DLD1 (cell line): ENCODE results near the gene STXBP5.

Experiments
- in situ Hi-C: cut with HindIII; loops from 2 replicates; pipeline ENCODE4 v1.10.0; 2017; ENCODE audit warnings: low sequenced_read_pairs

Gene STXBP5

DNA sequence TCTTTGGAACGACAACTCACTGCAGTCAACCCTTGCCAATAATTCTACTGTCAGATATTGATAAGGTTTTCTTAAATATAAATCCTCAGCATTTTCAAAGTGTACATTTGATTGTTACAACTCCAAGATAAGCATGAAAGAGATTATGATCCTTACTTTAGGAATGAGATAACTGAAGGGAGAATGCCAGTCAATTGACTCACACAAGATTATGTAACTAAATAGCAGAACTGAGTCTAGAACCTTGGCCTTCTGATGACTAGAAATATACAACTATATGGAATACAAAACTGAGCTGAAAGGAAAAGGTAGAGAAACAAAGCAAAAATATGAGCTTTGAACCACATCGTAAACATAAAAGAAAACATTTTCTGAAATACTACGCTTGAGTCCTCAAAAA lies 26.9 kb upstream of the STXBP5 start:
- in situ Hi-C loops: loop anchor here (25.0 kb wide), 1 partner anchor 265 kb away; no protein-coding TSS in a partner anchor

DNA sequence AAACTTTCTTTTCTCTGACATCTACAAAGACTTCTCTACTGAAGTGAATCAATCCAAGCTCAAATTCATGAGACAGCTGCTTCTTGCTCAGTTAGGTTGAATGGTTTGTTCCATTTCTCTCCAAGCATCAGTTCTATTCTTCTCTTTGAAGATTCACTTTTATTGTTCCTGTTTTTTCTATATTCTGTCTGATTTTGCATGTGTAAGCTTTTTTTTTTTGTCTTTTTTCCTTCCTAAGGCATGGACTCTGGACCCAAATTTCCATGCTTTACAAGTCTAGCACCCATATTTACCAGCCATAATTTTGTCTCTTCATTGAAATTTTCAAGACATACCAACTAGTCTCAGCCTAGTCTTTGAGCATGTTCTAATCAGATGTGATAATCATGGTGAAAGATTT lies 25.9 kb upstream of the STXBP5 start:
- in situ Hi-C loops: loop anchor here (25.0 kb wide), 1 partner anchor 266 kb away; no protein-coding TSS in a partner anchor

DNA sequence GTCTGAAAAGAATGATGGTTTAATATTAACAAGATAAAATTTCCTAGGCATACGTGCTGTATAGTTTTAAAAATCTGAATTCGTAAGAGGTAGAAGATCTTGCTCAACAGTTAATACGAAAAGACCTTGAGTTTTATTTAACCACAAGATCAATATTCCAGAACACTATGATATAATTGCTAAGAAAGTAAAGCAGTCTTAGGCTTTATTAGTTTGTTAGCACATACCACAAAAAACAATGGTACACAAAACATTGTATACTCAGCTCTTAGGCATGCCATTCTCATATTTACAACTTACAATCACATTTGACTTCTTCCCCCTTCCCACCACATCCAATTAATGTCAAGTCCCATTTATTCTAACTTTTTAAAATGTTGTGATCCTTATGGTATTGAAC lies 24.4 kb upstream of the STXBP5 start:
- in situ Hi-C loops: loop anchor here (25.0 kb wide), 1 partner anchor 268 kb away; no protein-coding TSS in a partner anchor

DNA sequence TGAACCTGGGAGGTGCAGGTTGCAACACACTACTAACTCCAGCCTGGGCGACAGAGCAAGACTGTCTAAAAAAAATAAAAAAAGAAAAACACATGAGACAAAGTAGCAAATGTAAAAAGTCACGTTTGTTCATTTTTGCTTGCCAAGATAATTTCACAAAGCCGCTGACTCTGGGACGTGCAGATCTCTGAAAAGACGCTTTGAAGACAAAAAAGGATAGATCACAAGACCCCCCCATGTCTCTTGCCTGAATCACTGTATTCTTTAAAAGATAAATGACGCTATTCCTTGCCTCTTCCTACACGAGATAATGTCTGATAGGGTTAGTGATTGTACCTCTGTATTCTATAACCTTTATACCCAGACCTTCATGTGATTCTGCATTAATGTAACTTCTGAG lies 23.3 kb upstream of the STXBP5 start:
- in situ Hi-C loops: loop anchor here (25.0 kb wide), 1 partner anchor 269 kb away; no protein-coding TSS in a partner anchor

DNA sequence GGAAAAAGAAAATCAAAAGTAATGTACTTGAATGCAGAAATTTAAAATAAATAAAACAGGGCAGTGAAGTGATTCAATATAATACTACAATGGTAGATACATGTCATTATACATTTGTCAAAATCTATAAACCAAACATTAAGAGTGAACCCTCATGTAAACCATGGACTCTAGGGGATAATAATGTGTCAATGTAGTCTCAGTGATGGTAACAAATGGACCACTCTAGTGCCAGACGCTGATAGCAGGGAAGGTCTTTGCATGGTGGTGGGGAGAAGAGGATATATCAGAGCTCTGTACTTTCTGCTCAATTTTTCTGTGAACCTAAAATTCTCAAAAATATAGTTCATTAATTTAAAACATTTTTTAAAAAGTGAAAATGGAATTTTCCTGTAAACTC lies 19.8 kb upstream of the STXBP5 start:
- in situ Hi-C loops: loop anchor here (25.0 kb wide), 1 partner anchor 272 kb away; no protein-coding TSS in a partner anchor

DNA sequence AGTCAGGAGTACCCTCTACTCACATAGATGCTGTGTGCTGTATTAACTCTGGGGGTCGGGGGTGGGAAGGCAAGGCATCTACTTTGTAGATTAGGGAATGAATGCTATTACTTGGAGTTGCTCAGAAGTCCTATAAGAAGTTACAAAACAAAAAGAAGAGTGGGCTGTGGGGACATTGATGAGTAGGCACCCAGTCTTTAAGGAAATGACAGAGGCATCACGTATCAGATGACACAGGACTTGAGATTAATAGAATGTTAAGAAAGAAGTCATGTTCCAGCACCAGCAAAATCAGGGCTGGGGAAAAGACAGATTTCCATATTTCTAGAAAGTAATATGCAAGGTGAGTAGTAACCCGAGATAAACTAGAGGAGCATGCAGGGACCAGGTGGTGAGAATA lies 19.0 kb upstream of the STXBP5 start:
- in situ Hi-C loops: loop anchor here (25.0 kb wide), 1 partner anchor 273 kb away; no protein-coding TSS in a partner anchor

DNA sequence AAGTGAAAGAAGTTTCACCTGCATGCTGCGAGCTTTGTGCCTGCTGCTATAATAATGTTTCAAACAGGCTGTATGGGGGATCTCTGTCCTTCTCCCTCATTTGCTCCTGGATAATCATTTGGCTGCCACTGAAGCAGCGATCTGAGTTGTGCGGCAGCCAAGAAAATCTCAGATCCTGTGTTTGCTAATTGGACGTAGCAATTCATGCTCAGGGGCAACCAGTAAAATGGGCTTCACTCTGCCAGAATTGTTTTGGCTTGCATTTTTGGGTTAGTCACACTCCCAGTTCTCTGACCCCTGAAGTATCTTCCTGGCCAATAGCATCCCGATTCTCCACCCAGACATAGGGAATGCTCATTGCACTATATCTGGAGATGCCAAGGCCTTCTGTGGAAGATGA lies 13.7 kb upstream of the STXBP5 start:
- in situ Hi-C loops: loop anchor here (25.0 kb wide), 1 partner anchor 278 kb away; no protein-coding TSS in a partner anchor

DNA sequence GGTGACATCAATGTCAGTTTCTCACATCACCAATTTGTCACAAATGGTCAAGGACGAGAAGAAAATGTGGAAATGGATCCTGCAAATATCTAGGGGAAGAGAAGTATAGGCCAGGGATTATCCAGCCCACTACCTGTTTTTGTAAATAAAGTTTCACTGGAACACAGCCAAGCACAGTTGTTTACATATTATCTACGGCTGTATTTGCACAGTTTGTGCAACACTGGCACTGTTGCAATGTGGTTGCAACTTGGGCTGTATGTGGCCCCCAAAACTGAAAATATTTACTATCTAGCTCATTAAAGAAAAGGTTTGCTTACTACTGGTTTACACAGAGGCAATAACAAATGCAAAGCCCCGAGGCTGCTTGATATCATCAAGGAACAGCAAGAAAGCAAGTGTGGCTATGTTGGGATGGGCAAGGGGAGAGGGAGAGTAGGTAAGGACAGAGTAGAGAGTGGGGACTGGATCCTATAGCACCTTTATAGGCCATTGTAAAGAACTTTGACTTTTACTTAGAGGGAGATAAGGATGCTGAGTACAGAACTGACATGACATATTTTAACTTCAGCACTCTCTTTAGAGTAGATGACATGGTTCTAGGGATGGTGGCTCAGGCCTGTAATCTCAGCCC lies 11.8 kb upstream of the STXBP5 start:
- in situ Hi-C loops: loop anchor here (25.0 kb wide), 1 partner anchor 280 kb away; no protein-coding TSS in a partner anchor

DNA sequence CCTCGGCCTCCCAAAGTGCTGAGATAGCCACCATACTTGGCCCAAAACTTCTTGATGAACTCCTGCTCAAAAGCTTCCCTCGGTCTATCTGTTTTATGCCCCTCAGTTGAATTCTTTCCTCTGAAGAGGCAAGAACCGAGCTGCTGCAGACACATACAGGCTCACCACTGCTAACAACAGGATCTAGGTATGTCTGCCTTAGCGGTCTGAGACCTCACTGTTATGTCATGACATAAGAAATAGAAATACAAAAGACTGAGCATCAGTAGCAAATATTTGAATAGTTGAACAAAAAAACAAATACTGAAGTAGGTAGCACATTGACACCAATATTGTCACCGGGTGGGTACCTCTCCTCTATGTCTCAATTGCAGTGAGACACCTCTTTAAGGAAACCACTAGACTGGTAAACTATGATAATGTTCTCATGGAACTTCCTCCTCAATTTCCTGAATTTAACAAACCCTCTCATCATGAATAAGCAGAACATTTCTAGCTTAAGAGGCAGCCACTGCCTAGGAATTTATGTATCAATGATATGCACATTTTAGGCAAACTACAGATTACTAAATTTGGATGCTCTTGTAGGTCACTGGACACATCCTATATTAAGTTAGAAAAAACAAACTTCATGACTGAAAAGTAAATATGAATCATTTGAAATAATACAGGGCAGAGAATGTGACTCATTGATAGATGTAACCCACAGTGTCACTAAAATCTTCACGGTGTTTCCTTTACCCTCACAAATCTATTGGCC lies 9.4 kb upstream of the STXBP5 start:
- in situ Hi-C loops: loop anchor here (25.0 kb wide), 1 partner anchor 283 kb away; no protein-coding TSS in a partner anchor

DNA sequence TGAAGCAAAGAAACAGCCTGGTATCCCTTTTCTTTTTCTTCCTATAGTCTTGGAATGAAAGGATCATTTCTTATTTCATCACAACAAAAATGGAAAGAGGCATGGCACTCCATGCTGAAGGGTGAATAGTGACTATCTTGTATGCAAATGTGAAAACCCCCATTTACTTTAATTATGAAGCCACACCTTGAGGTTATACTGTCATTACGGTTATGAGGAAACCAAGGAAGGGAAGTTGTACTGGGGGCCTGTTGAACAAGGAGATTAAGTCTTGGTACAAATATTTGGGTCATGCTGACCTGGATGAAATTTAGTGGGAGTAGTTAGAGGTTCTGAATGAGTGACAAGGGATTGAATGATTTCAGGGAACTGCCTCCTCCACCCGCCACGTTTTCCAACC lies 8.7 kb upstream of the STXBP5 start:
- in situ Hi-C loops: loop anchor here (25.0 kb wide), 1 partner anchor 283 kb away; no protein-coding TSS in a partner anchor

DNA sequence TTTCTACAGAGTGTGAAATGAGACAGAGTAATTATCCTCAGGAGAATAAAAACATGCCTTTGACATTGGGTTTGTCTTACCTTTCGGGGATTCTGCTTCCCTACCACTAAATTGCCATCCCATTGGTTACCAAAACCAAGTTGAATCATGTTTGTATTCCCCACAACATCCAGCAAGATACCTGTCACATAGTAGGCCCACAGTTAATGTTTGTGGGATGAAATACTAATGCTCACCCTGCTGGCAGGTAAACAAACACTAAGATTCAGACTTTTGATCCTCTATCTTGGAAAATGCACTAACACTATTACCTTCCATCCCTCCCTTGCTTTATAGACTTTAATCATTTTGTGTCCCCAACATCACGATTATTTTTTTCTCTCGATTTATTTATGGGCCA lies 8.2 kb upstream of the STXBP5 start:
- in situ Hi-C loops: loop anchor here (25.0 kb wide), 1 partner anchor 284 kb away; no protein-coding TSS in a partner anchor

DNA sequence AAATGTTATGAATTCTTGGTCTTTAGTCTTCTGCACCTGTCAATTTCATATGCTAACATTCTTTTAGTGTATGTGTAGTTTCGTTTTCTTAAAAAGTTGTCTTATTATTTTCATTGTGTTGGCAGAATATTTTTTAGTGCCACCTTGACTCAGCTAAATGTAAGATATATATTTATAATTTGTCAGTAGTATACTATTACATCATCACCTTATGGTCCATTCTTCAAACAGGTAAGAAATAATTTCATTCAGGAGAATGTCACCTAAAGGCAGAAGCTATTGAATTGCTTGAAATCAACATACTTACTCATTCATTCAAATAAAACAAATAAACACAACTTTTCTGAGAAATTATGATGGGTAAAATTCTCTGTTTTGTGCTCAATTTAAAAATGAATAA lies 3.5 kb upstream of the STXBP5 start:
- in situ Hi-C loops: no loop called here

DNA sequence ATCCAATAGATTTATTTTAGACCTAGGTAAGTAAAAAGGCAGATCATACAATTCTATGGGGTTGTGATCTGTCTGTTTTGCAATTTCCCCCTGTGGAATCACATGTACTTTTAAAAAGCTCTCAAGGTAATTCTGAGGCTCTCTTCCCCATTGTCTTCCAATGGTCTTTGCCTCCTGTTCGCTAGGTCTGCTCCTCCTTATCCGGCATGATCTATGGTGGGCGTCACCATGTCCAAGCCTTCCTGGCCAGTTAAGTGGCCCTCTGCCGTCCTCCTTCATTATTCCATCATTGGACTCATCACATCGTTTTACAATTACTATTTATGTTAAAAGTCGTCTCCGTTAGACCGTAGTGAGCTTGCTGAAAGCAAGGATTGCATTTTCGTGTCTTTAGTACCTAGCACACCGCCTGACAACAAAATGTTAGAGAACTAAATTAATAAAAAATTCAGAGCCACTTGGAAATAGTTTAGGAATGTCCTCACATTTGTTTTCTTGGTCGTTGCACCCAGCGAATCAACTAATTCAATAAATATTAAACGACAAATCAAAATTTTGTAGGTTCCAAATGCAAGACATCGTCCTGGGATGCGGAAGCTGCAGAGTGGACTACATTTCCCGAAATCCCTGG lies 2.2 kb upstream of the STXBP5 start:
- in situ Hi-C loops: no loop called here

DNA sequence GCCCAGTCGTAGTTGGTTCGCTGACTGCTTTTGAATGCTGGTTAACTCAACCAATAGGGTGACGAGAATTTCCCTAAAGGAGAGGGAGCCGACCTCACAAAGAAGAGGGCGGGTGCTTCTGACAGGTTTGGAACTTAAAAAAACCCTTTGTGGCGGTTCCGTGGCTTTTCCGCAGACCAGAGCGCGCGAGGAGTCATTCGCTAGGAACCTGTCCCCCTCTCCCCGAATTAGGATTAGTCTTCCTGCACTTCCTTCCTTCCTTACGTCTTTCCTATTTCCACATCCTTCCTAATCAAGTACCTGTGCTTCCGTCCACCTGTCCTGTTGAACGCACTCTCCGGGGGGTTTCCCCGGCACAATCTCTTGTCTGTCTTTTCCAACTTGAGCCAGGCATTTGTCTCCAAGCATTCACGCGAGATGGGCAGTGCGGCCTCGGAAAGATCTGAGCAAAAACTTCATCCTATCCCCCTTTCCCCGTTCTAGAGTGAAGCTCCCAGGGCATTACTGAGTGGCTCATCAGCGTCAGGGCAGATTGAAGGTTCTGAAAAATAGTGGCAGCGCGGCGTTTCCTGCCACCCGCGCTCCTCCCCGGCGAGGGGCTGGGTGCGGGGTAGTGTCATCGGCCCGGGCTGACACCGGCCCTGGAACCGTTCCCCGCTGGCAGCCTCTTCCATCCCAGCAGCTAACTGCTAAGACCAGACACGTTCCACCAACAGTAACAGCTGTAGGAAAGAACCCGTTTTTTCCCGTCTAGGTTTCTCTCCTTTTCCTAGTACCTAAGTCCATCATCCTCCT lies 1.5 kb upstream of the STXBP5 start:
- in situ Hi-C loops: no loop called here

DNA sequence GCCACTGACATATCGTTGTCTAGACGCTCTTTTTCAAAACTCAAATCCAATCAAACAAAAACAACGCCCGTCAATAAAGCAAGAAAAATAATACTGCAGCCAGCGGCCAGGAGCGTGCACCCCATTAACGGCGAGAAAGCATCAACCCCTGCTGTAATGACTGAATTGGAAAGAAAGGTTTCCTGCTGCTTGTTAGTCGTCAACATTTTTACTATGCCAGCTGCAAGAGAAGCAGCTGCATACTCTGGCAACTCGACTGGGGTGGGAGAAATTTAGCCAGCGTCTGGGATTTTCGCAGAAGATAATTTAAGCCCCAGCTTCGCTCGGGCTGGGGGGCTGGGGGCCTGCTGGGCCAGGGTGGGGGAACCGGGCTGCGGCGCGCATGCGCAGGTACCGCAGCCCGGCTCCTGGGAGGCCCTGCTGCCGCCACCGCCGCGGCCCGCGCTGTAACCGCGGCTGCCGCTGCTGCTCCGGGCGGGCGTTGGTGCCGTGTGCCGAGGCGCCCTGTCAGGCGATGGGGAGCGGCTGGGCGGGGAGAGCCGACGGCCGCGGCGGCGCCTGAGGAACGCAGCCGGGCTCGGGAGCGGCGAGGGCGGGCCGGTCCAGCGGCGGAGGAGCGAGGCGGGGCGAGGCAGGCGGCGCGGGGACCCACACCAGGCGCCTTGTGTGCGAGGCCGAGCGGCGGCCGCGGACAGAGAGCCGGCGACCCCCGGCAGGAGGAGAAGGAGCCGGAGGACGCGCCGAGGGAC lies 732 bp upstream of the STXBP5 start:
- in situ Hi-C loops: no loop called here

DNA sequence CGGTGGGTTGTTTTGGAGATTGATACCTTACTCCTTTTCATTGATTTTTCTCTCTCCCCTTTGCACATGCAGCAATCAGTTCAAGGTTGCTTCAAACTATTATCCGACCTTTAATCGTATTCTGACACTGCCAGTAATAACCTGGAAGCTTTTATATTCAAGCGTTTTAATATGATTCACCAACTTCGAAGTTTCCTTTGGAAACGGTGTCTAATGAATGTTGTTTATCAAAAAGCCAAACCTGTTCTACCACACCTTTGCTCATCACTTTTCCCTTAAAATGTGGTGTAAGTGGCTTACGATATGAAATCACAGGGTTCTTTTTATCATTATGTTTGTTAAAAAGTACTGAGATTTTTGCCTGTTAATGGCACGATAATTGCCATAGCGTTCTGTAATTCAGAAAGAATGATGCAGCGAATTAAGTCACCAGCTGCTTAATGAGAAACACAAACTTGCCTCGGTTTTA lies 660 bp downstream of the STXBP5 start:
- in situ Hi-C loops: no loop called here

DNA sequence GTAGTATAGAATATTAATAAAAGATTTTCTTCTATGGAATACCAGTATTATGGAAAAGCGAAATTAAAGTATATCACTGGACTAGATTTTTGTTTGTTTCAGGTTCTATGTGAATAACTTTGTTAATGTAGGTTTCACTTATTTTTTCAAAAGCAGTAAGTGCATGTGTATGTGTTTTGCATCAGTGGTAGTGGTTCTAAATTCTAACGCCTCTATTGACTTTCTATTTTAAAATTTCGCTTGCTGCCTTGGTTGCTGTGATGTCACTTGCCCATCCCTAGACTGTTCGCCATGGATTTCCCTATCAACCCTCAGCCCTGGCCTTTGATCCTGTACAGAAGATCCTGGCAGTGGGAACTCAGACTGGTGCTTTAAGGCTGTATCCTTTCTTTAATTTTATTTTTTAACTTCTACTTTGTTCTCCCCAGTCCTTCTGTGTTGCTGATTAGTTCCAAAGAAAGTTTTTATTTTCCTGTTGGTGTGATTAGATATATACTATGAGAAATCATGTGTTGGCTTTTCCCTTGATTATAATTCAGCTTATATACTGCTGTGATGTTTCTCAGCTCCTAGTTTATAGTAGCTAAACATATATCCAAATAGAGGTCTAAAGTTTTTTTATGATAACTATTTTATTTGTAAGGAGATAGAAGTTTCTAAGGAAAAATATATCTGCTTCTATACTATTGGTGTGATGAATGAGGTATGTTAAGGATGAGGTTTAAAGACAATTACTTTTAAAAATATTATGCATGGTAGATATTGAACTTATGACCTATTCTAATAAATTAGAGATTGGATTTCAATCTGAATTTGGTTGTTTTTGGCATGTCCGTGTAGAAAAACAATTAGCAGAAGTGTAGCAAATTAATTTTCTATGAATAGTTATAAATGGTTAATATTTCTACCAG lies 1.7 kb downstream of the STXBP5 start:
- in situ Hi-C loops: no loop called here

DNA sequence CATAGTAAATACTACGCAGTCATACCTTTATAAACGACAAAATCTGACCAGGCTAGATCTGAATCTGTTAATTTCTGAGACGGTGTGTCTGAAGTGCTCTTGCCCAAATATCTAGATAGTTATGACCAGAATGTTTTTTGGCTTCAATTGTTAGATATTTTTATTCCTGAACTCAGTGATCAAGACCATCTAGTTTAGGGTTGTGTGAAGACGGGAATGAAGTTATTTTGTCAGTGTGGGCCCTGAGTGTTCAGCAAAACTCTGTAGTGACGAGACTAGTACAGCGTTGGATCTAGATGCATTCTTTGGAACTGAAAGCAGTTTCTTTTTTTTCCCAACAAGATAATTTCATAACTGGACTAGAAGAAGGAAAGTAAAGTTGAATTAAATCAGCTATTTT lies 3.1 kb downstream of the STXBP5 start:
- in situ Hi-C loops: no loop called here
